Mesothelial cell of epicardium (in vitro differentiated cells): Measurements from ENCODE around the gene PDZD7. TPM values are rescaled to one million over a fixed set of nuclear protein-coding genes. Genes with fewer than 3 reads are reported as not detected.

Experiments used
- DNase-seq, 2 experiments: peaks; one replicate each; pipeline ENCODE4 v3.0.0; 2021; ENCODE audit warnings: low spot score in 2 of 2; ENCODE audit not compliant: unreplicated experiment in 2 of 2
- H3K27ac Mint-ChIP-seq: 2 replicates; pipeline ENCODE4 v1.8.0; 2021; ENCODE audit warnings: mixed read lengths
- H3K27me3 Mint-ChIP-seq: 2 replicates; pipeline ENCODE4 v1.8.0; 2021; ENCODE audit warnings: low read depth, mixed read lengths
- H3K36me3 Mint-ChIP-seq: 2 replicates; pipeline ENCODE4 v1.8.0; 2021; ENCODE audit warnings: mixed read lengths
- H3K4me1 Mint-ChIP-seq: 2 replicates; pipeline ENCODE4 v1.8.0; 2021; ENCODE audit warnings: mixed read lengths
- H3K4me3 Mint-ChIP-seq: 2 replicates; pipeline ENCODE4 v1.8.0; 2021; ENCODE audit warnings: mild to moderate bottlenecking, moderate library complexity, mixed read lengths
- H3K9me3 Mint-ChIP-seq: 2 replicates; pipeline ENCODE4 v1.8.0; 2021; ENCODE audit warnings: mixed read lengths
- total RNA-seq: library from RNA; stranded (reverse); gene quantifications from 3 replicates; pipeline ENCODE4 v1.2.1, GENCODE V29; 2021
- TF ChIP-seq, protein P1 (sequence below): fragments of 200-600 bp; sonication (generic); IDR thresholded peaks from one replicate; pipeline ENCODE4 v1.5.0; 2021; ENCODE audit warnings: antibody characterized with exemption; ENCODE audit not compliant: unreplicated experiment

PDZD7 gene
- total RNA-seq, 1 donor from 2014 or later, result 1.8 TPM

DNA sequence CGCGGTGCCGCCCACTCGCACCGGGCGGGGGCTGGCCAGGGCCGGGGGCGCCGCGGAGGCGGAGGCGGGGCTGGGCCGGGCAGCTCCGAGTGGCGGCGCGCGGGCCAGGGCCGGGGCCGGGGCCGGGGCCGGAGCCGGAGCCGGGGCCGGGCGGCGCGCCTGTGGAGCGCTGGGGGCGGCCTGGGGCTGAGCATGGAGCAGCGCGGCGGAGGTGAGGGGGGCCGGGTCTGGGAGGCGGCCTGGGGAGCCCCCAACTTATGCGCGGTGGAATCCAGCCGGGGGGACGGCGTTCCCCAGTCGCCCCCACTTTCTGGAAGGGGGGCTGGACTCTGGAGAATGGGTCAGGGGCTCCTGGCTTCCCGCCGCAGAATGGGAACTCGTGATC, 31.2 kb downstream of the PDZD7 start, which contains the start of gene LZTS2:
Gene LZTS2, plus strand, starts transcription at position 67 of the 385 bp plus-strand sequence. CDS start 2,731 bp downstream, outside the sequence.
- no peak for DNase-seq
- Mint-ChIP-seq H3K36me3 (peaks cover 2% of the 10 kb centered on the region), H3K4me3 (peak within 1 kb of the TSS; percentile 84), H3K27ac (peak within 1 kb of the TSS; percentile 98), H3K4me1 (peaks cover 45% of the 10 kb centered on the region), H3K9me3 (no peaks in the 10 kb centered on the region), H3K27me3 (no peaks in the 10 kb centered on the region)
- TF ChIP-seq, protein P1, sequence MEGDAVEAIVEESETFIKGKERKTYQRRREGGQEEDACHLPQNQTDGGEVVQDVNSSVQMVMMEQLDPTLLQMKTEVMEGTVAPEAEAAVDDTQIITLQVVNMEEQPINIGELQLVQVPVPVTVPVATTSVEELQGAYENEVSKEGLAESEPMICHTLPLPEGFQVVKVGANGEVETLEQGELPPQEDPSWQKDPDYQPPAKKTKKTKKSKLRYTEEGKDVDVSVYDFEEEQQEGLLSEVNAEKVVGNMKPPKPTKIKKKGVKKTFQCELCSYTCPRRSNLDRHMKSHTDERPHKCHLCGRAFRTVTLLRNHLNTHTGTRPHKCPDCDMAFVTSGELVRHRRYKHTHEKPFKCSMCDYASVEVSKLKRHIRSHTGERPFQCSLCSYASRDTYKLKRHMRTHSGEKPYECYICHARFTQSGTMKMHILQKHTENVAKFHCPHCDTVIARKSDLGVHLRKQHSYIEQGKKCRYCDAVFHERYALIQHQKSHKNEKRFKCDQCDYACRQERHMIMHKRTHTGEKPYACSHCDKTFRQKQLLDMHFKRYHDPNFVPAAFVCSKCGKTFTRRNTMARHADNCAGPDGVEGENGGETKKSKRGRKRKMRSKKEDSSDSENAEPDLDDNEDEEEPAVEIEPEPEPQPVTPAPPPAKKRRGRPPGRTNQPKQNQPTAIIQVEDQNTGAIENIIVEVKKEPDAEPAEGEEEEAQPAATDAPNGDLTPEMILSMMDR, result no peak

GRCh38 chr10:100998991-100999741, 31.8 kb downstream of the PDZD7 start:
- no peaks in the 10 kb centered on the region for H3K9me3 Mint-ChIP-seq
- H3K36me3 Mint-ChIP-seq, result peaks cover 2% of the 10 kb centered on the region
- TF ChIP-seq, protein P1, result peak; percentile 100
- H3K4me1 Mint-ChIP-seq, result peaks cover 50% of the 10 kb centered on the region
- DNase-seq, result peak; percentile 73 to 88
- no peaks in the 10 kb centered on the region for H3K27me3 Mint-ChIP-seq
- peak overlapping the region; percentile 84 for H3K4me3 Mint-ChIP-seq
- peak overlapping the region; percentile 98 for H3K27ac Mint-ChIP-seq

DNA sequence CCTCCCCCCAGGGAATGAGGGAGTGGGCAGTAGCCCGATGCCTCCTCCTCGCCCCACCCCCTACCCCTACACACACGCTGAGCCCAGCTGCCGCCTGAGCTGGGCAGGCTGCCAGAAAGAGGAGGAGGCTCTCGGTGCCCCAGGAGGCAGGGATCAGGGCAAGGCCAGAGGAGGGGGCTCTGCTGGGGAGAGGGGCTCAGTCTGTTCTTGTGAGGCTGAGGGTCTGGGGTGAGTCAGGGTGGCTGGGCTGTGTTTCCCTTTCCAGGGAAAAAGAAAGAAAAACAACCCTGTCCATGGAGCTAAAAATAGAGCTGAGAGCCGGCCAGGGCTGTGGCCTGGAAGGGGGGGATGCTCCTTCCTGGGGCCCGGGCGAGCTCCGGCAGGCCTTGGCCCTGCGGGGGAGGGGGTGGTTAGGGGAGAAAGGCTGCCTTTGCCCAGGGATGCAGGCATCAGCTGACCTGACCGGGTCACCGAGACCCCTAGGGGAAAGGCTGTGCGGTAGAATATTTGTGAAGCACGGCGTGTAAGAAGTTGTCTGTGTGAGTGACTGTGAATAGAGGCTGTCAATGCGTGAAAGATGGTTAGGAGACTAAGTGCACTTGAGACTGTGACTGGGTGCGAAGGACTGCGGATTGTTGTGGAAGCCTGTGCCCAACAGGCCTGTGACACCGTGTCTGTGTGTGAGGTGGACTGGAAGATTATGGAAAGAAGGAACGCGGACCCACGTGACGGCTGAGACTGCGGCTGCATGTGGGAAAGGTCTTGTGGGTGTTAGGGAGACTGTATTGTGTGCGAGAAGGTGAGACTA, 32.5 kb downstream of the PDZD7 start:
- TF ChIP-seq, protein P1, result no peak
- peak; percentile 79 to 83 for DNase-seq
- Mint-ChIP-seq H3K4me1 (peaks cover 50% of the 10 kb centered on the region), H3K27me3 (no peaks in the 10 kb centered on the region), H3K9me3 (no peaks in the 10 kb centered on the region), H3K4me3 (peak overlapping the region; percentile 84), H3K36me3 (peaks cover 4% of the 10 kb centered on the region), H3K27ac (peak overlapping the region; percentile 98)

GRCh38 chr10:100997360-100998182, 33.4 kb downstream of the PDZD7 start:
- DNase-seq, result peak; percentile 65 to 85
- Mint-ChIP-seq H3K27me3 (no peaks in the 10 kb centered on the region), H3K9me3 (no peaks in the 10 kb centered on the region), H3K4me1 (peaks cover 50% of the 10 kb centered on the region), H3K36me3 (peaks cover 2% of the 10 kb centered on the region), H3K27ac (peak overlapping the region; percentile 98), H3K4me3 (peak overlapping the region; percentile 84)
- TF ChIP-seq, protein P1, result peak; percentile 91

DNA sequence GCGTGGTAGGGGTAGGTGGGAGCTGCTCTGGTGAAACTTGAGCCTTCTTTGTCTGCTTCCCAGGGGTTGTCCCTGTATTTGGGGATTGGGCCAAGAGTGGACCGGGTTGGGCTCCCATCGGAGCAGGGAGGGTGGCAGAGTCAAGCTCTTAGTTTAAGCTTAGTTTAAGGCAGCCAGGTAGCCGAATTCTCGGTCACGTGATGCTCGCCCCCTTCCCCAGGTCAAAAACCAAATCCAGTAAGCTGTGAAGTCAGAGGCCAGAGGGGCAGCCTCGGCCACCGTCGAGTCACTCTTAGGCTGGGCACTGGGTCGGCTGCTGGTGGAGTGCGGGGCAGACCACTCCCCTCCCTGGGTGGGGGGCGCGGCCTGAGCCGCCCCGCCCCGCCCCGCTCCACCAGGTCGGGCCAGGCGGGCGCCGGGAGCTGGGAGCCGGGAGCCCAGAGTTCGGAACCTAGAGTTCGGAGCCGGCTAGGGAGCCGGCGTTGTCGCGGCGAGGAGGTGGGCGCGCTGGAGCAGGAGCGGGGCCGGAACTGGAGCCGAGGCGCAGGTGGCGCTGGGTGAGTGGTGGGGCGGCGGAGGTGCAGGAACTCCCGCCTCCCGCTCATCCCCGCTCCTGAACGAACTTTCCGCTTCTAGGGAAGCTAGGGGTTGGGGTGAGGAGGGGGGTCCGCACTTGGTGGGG, 34.1 kb downstream of the PDZD7 start:
- Mint-ChIP-seq H3K36me3 (peaks cover 2% of the 10 kb centered on the region), H3K4me3 (peak overlapping the region; percentile 84), H3K27ac (peak overlapping the region; percentile 94), H3K9me3 (no peaks in the 10 kb centered on the region), H3K4me1 (peaks cover 45% of the 10 kb centered on the region), H3K27me3 (no peaks in the 10 kb centered on the region)
- TF ChIP-seq, protein P1, result no peak
- peak in 1 of 2 experiments; percentile 63 for DNase-seq
